Left kidney (tissue), 8 donors: ENCODE results near the gene USP12. TPM values are rescaled to one million over a fixed set of nuclear protein-coding genes. Genes with fewer than 3 reads are reported as not detected.
"Not testable (repeated sequence)": the region's sequence is repeated elsewhere in the genome, so short reads cannot be mapped to it uniquely, and the experiment has no call there.

Experiments
- DNase-seq: peaks from one replicate; pipeline ENCODE4 v3.0.0-alpha.2; 2013
- long read RNA-seq, 8 donors: transcript quantifications; one replicate each; lab custom pipeline, GENCODE V29; 2026
- polyA plus RNA-seq: library from polyadenylated mRNA; unstranded; fragments of 120-200 nt; gene quantifications from one replicate; pipeline ENCODE4 v1.2.1, GENCODE V29; 2013; ENCODE audit not compliant: insufficient read length

Gene USP12
- 41.6 TPM for polyA plus RNA-seq
- long read RNA-seq, donor 1, full-length matches to known transcripts, result 11 of 11 reads
- long read RNA-seq, donor 1, partial matches to known transcripts, result 0 of 11 reads
- long read RNA-seq, donor 1, other reads (novel, unspliced or antisense), result 0 of 11 reads
- long read RNA-seq, donor 2, full-length matches to known transcripts, result 11 of 11 reads
- long read RNA-seq, donor 2, partial matches to known transcripts, result 0 of 11 reads
- long read RNA-seq, donor 2, other reads (novel, unspliced or antisense), result 0 of 11 reads
- long read RNA-seq, donor 3, full-length matches to known transcripts, result 8 of 8 reads
- long read RNA-seq, donor 3, partial matches to known transcripts, result 0 of 8 reads
- long read RNA-seq, donor 3, other reads (novel, unspliced or antisense), result 0 of 8 reads
- long read RNA-seq, donor 4, partial matches to known transcripts, result 0 of 1 reads
- long read RNA-seq, donor 4, other reads (novel, unspliced or antisense), result 0 of 1 reads
- long read RNA-seq, donor 5, full-length matches to known transcripts, result 15 of 15 reads
- long read RNA-seq, donor 5, partial matches to known transcripts, result 0 of 15 reads
- long read RNA-seq, donor 5, other reads (novel, unspliced or antisense), result 0 of 15 reads
- long read RNA-seq, donor 6, full-length matches to known transcripts, result 5 of 10 reads
- long read RNA-seq, donor 6, partial matches to known transcripts, result 5 of 10 reads
- long read RNA-seq, donor 6, other reads (novel, unspliced or antisense), result 0 of 10 reads
- long read RNA-seq, donor 7, full-length matches to known transcripts, result 16 of 16 reads
- long read RNA-seq, donor 7, partial matches to known transcripts, result 0 of 16 reads
- long read RNA-seq, donor 7, other reads (novel, unspliced or antisense), result 0 of 16 reads
- long read RNA-seq, donor 8, full-length matches to known transcripts, result 1 of 1 reads
- long read RNA-seq, donor 8, partial matches to known transcripts, result 0 of 1 reads
- long read RNA-seq, donor 8, other reads (novel, unspliced or antisense), result 0 of 1 reads

DNA sequence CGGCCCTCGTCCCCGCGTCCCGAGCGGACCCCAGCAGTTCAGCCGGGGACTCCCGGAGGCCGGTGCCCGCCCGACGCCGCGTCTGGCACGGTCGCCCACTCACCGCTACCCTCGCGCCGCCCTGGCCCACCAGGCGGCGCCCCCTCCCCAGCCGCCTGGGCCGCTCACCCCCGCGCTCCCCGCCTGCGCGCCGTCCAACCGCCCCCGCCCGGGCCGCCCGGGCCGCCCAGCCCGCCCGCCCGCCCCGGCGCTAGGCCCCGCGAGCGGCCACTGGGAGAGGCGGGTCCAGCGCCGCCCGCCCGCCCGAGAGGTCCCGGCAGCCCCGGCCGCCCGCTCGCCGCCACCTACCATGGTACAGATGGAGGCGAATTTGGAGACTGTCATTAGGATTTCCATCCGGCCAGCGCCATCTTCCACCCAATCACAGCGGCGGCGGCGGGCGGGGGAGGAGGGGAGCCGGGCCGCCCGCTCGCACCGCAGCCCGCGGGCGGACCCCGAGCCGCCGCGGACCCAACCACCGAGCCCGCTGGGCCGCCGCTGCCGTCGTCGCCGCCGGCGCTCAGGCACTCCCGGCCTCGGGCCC is at the start of gene USP12:
USP12 (minus strand) TSS at position 568 of the 583 bp plus-strand sequence; CDS start at position 396, 172 bp downstream.
- no peak for DNase-seq

- no peak for DNase-seq
These were observed 48.0 kb upstream of the USP12 start for GRCh38 chr13:27219611-27220010.

DNA sequence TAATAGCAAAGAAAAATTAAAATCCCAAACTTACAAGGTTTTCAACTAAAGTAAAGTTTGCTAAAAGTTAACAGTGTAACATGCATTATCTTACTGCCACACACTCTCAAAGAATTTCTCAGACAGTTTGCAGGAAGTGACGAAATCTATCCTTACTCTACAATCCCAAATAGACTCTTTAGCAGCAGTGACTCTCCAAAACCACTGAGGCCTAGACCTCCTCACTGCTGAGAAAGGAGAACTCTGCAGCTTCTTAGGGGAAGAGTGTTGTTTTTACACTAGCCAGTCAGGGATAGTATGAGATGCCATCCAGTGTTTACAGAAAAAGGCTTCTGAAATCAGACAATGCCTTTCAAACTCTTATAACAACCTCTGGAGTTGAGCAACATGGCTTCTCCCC is 47.2 kb upstream of the USP12 start:
- not testable (repeated sequence) for DNase-seq

- DNase-seq, result not testable (repeated sequence)
These were observed 46.2 kb upstream of the USP12 start for GRCh38 chr13:27217791-27218190.

DNA sequence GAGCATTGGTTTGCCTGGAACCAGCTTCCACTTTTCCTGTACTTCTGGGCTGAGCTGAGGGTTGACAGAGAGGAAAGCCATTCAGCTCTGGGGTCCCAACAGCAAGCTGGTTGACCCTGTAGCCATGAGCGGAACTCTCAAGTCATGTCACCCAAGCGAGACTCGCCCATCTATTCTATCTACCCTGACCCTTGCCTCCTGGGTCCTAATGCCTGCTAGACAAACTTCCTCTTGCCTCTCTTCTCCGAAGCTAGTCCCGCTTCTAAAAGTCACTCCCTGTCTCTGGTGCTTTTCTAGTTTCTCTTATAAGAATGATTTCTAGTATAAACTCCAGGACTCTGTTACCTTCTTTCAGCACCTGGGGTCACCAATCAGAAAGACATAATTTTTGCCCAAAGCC is 41.8 kb upstream of the USP12 start:
- not testable (repeated sequence) for DNase-seq

DNA sequence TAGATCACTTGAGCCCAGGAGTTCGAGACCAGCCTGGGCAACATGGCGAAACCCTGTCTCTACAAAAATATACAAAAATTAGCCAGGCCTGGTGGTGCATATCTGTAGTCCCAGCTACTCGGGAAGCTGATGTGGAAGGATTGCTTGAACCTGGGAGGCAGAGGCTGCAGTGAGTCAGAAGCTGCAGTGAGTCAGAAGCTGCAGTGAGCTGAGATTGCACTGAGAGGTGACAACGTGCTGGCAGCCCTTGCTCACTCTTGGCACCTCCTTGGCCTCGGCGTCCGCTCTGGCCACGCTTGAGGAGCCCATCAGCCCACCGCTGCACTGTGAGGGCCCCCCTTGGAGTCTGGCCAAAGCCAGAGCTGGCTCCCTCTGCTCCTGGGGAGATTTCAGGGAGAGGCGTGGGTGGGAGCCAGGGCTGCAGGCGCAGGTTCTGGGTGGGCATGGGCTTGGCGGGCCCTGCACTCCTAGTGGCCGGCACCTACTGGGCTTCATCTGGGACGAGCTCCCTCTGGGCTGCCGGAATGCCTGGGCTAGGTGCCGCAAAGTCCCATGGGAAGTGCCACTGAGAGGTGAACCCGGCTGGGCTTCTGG is 40.3 kb upstream of the USP12 start:
- DNase-seq, result no peak

DNA sequence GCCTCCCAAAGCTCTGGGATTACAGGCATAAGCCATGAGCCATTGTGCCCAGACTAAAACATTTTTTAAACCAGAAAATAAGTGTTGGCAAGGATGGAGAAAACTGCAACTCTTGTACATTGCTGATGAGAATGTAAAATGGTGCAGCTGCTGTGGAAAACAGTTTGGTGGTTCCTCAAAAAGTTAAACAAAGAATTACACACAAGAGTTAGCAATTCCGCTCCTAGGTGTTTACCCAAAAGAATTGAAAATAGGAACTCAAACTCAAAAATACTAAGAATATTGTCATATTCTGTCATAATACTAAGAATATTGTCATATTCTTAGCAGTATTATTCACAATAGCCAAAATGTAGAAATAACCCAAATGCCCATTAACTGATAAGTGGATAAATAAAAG is 39.7 kb upstream of the USP12 start:
- DNase-seq, result no peak

DNA sequence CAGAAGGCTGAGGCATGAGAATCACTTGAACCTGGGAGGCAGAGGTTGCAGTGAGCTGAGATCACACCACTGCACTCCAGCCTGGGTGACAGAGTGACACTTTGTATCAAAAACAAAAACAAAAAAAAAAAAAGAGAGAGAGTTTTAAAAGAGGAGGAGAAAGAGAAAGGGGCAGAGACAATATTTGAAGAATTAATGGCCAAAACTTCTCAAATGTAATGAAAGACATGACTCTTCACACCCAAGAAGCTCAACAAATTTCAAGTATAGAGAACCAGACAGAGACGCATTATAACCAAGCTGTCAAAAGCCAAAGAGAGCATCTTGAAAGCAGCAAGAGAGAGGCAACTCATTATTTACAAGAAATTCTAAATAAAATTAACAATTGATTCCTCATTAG is 36.9 kb upstream of the USP12 start:
- no peak for DNase-seq

GRCh38 chr13:27203854-27204253 is 32.2 kb upstream of the USP12 start:
- no peak for DNase-seq

GRCh38 chr13:27203186-27203585 is 31.6 kb upstream of the USP12 start:
- DNase-seq, result no peak

GRCh38 chr13:27201661-27202060 is 30.1 kb upstream of the USP12 start:
- DNase-seq, result no peak

DNA sequence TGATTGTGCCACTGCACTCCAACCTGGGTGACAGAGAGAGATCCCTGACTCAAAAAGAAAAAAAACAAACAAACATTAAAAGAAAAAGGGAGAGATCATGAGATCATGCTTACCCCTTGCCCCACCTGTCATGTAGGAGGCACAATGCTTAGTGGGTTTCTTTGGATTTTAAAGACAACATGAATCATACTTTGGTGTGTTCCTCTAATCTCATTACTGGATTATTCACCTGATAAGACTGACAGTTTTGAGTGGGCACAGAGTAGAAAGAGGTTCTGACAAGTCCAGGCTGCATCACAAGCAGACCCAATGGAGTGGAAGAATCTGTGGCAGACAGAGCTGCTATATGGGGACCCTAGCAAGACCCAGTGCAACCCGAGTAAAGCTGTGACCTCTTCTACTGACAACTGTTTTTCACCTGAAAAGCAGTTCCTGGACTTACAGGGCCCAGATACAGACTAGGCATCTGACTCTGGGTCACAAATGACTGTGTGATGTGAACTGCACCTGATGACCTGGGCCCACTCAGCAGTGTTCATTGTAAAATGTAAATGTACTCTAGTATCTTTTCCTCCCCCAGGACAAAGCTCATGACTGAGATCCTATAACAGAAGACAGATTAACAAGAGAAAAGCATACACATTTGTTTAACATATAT is 28.9 kb upstream of the USP12 start:
- no peak for DNase-seq

GRCh38 chr13:27199696-27200095 is 28.1 kb upstream of the USP12 start:
- no peak for DNase-seq

- DNase-seq, result no peak
These were observed 27.6 kb upstream of the USP12 start for GRCh38 chr13:27199211-27199610.

DNA sequence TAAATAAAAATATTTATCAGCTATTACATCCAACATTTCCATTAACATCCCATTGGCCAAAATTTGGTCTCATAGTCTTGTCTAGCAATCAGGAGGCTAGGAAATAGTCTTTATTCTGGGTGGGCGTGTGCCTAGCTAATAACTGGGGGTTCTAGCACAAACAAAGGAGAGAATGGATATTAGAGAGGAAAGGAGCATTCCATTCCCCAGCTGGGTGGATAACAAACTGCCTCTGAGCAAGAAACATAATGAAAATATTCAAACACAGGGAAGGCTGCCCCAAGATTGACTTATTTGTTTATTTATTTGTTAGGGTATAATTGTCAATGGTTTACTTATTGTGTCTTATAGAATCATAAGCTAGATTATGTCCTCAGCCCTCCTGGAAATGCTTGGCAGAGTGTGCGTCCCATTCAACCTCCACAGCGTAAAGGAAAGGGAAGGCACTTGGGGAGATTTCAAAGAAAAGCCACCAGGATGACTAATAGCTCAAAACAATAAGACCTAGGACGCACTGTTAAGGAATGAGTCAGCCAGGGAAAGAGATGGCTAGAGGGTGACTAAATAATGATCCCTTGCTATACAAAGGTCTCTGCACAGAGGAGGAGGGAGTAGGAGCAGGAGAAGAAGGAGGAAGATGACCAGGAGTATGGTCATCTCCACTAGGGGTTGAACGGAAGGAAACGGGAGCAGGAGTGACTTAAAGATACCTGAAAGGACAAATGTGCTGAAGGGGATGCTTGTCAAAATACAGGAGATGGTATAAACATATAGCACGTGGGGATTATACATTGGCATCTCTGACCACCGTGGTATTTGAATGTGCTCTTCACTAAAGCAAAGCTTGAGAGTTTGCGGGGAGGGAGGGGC is 23.5 kb upstream of the USP12 start:
- no peak for DNase-seq

- DNase-seq, result no peak
These were observed 22.6 kb upstream of the USP12 start for GRCh38 chr13:27194209-27194608.

- DNase-seq, result no peak
These were observed 21.9 kb upstream of the USP12 start for GRCh38 chr13:27193496-27193895.

GRCh38 chr13:27192973-27193372 is 21.4 kb upstream of the USP12 start:
- DNase-seq, result no peak

- not testable (repeated sequence) for DNase-seq
These were observed 20.8 kb upstream of the USP12 start for GRCh38 chr13:27192367-27192766.

DNA sequence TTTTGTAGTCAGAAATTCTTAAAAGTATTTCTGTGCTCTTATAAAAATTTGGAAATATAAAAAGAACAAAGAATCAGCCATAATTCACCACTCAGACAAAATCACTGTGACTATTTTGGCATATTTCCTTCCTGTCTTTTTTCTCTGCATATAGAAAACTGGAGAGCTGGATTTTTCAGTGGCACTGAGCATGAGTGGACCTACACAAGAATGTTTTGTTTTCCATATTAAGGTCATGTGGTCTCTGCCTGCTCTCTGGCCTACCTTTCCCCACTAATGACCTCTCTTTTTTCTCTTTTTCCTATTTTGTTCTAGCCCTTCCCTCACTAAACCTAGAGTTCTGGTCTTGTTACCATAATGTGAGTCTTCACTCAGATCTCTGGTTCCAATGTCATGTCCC is 17.6 kb upstream of the USP12 start:
- DNase-seq, result no peak
